ENCODE data around the gene KCNQ1.

The KCNQ1 gene

DNA sequence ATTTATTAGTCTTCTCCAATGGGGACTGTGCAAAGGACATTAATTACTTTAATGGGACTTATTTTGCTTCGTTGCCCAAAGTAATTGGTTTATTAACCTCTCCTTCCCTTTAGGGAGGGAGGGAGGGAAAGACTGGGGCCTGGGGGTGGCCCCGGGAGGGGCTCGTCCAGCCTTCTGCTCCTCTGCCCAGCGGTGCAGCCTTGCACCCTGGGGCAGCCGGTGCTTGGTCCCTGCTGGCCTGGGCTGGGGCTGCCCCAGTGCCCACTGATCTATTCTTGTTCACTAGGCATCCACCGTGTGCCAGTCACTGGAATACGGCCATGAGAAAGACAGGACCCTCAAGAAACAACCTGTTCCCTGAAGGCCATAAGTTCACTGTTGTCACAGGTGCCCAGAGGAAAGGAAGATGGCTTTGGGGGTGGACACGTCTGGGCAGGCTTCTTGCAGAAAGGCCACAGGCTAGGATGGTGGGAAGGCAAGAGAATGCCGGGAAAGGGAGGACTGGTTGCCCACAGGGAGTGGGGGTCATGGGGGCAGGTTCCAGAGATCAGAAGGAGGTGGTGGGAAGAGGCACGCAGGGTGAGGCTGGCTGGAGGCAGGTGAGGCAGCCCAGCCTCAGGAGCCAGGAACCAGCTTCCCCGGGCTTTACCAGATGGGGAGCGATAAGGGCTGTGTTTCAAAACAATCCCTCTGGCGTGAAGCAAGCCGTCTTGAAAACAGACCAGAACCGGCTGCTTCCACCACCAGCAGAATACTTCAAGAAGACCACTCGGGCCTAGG, 302.6 kb downstream of the KCNQ1 start:
- DNase-seq (ENCODE audit: low read depth in 2 of 2), result no peak

DNA sequence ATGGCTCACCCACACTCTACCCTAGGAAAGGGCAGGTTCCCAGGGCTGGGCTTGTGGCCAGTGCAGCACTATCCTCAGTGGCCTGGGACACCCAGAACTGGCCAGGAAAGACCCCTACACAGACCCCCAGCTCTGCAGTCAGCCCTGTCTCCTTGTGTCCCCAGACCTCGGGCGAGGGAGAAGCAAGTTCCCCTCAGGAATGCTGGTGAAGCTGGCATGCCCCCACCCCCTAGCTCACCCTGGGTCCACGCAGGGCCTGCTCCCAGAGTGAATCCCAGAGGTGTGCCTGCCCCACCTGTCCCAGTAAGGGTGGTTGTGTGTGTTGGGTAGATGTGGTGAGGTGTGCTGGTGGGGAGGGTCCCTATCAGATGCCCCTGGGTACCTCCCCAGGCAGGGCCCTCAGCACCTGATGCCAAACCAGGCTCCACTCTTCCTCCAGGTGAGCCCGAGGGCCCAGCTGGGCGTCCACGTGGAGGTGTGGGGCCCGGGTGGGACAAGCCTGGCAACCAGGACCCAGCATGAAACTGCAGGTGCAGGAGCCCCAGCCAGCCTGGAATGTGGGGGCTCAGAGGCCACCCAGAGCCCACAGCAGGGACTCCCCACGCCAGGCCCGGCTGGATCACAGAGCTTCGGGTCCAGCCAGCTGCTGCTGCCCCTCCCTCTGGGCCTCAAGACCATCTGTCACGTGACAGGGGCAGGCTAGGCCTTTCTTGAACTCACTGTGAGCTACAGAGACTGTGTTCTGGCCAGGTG, 303.4 kb downstream of the KCNQ1 start:
- DNase-seq (ENCODE audit: low read depth in 2 of 2), result no peak

DNA sequence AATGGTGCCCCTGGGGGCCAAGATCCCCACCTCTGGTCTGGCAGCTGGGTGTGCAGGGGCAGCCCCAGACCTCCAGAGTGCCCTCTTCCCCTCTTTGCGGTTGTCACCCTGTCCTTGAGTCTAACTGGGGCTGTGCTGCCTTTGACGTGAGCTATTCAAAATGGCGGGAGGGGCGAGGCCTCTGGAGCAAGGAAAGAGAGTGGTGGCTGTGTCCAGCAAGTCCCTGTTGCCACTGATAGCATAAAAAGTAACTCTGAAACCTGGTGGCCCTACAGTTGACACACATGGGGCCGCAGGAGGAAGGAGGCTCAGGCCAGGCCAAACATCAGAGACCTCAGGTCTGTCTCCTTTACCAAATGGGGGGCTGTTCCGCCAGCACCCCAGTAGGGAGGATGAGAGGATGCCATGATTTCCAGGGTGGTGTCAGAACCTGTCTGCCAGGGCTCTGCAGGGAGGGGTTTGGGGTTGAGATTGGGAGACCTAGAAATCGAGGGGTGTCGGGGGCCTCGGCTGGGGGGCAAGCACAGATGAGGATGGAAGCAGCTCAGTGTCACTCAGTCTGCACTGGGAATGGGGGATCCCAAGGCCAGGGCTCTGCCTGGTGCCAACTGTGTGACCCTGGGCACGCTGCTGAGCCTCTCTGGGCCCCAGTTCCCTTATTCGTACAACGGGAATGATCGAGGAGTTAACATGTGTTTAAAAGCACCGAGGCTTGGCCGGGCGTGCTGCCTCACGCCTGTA, 304.2 kb downstream of the KCNQ1 start:
- no peak for DNase-seq (ENCODE audit: low read depth in 2 of 2)

DNA sequence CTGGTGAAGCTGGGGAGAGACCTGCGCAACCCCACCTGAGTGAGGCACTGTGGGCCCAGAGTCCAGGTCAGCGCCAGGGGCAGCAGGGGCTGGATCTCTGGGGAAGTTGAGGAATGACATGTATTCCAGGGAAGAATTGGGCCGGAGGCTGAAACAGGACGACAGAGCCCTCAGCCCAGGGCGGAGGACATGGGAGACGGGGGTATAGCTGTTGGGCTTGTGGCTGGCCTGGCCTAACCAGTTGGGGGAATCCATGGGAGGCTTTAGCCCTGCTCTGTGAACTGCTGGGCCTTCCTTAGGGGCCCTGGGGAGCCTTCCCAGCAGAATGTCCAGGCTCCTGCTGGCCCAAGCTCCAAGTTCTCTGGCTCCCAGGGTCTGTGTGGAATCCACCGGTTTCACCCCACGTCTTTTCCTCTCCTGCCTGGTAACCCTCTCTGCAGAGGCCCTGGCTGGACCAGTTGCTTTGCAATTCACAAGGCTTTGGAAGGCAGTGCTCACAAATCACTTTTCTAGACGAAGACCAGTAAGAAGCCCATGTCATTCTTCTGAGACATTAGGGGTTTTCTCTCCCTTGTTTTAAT, 305.4 kb downstream of the KCNQ1 start:
- no peak for DNase-seq (ENCODE audit: low read depth in 2 of 2)

DNA sequence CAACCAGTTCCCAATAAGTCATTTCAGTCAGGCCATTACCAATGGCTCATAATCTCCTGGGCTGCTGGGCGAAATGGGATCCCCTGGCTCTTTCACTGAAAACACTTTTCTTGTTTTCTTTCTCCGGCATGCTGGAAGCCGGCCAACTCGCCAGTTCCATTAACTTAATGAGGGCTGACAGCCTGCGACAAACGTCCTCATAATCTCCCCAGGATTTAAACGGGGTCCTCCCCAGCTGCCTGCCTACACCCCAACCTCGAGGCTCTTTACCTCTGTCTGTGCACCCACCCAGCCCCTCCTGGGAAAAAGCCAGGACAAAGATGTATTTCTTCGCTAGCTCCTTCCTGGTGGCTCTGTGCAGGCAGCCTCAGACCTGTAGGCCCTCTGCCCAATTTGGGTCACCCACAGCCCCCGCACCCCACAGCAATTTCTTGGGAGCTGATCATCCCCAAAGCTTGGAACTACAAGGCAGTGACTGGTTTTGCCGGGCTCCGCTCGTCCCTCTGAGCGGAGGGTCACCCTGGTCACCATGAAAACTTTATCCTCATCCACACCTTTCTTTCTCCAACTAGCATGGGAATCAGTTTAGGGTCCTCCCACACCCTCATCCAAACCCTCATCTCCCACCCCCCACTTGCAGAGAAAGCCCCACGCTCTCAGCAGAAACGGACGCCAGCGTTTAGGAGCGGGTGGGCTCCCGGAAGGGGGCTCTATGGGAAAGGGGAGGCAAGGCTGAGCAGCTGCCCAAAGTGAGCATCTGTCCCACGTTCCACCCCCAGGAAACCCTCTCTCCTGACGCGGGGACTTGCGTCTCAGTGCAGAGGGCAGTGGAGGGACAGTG, 306.1 kb downstream of the KCNQ1 start:
- no peak for DNase-seq (ENCODE audit: low read depth in 2 of 2)

DNA sequence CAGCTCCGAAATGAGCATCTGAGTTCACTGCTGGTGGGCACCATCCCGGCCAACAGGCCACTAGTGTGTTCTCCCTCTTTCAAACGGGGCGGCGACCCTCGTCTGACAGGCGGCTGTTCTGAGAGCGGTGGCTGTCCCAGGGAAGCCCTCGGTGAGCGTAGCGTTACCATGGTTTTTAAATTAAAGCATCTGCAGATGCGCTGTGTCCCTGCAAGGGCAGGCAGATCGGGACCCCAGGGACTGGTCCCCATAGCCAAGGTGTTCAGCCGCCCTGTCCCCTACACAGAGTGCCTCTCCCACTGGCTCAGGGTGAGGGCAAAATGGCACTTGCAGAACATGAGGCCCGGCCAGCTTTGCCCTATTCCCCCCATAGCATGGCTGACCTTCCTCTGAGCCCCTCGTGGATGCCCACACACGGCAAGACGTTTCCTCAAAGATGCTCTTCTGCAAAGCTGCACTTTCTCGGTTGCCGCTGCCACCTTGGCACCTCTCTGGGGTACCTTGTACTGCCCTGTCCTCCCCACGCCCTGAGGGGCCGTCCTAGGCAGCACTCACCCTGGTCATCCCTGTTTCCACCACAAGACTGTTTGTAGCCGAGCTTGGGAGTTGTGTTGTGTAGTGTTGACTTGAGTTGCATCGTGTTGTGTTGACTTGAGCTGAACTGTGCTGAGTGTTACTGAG, 306.9 kb downstream of the KCNQ1 start:
- no peak for DNase-seq (ENCODE audit: low read depth in 2 of 2)

DNA sequence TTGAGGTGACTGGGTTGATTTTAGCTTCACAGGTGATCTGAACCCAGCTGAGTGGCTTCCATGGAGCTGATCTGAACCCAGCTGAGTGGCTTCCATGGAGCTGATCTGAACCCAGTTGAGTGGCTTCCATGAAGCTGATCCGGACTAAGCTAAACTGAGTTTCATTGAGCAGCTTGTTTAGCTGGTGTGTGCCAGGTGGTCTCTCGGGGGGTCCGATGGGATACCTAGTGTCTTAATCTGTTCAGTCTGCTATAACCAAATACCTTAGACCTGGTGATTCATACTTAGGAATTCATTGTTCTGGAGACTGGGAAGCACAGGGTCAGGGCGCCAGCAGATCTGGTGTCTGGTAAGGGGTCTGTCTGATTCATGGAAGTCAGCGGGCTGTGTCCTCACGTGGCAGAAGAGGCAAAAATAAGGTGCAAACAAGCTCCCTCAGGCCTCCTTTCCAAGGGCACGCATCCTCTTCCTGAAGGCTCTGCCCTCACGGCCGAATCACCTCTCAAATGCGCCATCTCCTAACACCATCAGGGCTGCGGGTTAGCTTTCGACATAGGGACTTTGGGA, 307.5 kb downstream of the KCNQ1 start:
- peak in 1 of 2 experiments; percentile 12 for DNase-seq (ENCODE audit: low read depth in 2 of 2)

DNA sequence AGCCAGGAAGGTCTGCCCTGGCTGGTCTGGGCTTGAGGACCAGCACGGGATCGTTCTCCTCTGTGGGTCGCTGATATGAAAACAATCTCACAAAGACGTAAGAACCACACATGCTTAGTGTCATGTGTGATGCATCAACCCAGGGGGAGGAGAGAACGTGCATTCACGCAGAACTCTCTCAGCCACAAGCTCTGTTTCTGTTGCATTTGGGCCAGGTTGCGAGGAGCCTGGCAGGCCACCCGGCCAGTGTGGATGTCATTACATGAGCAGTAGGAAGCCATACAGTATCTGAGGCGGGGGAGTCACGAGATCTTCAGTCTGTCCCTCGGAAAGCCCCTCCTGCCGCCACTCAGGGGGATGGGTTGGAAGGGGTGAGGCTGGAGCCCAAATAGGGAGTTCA, 308.1 kb downstream of the KCNQ1 start:
- no peak for DNase-seq (ENCODE audit: low read depth in 2 of 2)

DNA sequence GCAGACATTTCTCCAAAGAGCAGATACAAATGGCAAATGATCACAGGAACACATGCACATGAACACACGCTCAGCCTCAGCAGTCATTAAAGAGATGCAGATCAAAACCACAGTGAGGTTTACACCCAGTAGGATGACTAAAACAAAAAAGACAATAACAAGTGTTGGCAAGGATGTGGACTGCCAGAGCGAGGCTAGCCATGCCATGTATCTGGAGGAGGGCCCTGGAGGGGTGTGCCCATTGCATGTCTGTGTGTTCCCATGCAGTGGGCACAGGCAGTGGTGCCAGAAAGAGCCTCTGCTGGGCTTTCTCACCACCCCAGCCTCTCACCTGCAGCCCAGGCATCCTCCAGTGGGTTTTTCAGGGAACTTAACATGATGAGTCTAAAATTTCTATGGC, 309.2 kb downstream of the KCNQ1 start:
- no peak for DNase-seq (ENCODE audit: low read depth in 2 of 2)

DNA sequence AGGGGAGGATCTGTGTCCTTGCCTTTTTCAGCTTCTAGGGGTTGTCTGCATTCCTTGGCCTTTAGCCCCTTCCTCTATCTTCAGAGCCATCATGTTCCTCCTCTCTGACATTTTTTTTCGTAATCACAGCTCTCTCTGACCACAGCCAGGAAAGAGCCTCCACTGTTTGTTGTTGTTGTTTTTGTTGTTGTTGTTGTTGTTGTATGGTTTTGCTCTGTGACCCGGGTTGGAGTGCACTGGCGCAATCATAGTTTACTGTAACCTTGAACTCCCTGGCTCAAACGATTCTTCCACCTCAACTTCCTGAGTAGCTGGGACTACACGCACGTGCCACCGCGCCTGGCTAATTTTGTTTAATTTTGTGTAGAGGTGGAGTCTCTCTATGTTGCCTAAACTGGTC, 310.3 kb downstream of the KCNQ1 start:
- no peak for DNase-seq (ENCODE audit: low read depth in 2 of 2)

DNA sequence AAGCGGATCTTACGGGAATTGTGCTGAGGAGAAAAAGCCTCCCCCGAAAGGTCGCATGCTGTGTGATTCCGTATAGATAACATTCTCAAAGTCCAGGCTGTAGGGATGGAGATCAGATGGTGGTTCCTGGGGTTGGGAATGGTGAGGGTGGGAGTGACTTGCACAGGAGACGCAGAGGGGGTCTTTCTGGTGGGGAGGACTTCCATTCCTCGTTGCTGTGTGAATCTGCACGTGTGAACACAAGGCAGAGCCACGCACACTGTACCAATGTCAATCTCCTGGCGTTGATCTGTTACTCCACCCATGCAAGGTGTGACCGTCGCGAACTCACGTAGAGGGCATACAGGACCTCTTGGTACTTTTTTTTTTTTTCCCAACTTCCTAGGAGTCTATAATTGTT, 313.9 kb downstream of the KCNQ1 start:
- DNase-seq (ENCODE audit: low read depth in 2 of 2), result no peak

DNA sequence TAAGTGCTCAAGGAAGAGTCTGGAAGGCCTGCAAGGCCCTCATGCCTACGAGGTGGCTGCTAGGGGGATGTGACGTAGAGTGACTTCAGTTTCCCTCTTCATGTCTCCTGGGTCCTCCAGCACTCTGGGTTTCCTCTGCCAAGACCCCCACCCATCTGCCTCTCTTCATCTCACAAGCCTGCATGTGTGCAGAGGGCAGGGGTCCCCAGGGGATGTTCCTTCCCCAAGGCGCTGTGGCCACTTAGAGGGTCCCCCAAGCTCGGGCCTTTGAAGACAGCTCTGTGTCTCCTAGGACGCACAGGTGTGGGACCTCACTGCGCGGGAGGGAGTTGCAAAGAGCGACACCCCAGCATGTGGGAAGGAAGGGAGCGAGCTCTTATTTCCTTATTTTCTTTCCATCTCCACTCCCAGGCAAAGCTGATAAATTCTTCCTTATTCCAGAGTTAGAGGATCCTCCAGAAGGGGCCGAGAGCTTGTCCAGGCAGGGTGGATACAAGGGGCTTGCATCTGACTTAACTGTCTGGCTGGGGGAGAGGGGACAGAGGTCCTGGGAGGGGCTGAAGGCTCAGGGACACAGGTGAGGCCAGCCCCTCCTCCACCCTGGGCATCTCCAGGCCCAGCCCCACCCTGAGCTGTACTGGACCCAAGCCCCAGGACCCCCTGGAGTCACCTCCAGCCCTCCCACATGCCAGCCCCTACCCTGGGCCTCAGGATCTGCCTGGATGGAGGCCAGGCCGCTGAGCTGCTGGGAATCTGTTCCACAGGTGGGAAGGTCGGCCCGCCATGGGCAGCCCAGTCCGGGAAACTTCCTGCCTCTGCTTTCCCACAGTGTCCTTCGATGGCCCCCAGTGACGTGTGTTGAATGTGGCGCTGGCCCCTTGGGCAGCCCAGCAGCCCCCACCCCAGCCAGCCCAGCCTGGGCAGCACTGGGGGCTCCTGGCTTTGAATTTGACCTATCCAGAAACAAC, 314.7 kb downstream of the KCNQ1 start:
- no peak for DNase-seq (ENCODE audit: low read depth in 2 of 2)

DNA sequence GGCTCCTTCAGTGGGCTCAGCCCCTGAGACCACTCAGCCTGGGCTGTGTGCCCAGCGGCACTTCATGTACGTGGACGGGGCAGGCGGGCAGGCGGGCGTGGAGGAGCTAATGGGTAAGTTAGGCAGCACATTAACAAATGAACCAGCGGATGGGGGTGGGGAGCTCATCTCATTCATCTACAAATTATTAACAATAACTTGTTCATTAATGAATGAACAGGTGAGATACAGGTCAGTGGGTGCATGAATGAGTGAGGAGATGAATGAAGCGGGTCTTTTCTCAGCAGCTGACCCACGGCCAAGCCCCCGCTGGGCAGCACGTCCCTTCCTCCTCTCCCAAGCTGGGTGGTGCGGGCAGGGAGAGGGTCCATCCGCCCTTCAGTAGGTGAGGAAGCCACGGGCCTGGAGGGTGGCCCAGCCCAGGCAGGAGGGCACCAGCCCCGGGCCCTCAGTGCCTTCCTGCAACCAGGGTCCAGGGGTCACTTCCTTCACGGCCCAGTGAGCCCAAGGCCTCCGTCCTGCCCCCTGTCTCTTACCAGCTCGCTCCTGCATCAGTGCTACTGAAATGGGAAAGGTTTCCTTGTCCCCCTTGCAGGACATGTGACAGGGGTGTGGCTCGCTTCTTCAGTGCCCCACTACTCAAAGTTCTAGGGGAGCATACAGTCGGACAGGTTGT, 315.5 kb downstream of the KCNQ1 start:
- DNase-seq (ENCODE audit: low read depth in 2 of 2), result no peak

DNA sequence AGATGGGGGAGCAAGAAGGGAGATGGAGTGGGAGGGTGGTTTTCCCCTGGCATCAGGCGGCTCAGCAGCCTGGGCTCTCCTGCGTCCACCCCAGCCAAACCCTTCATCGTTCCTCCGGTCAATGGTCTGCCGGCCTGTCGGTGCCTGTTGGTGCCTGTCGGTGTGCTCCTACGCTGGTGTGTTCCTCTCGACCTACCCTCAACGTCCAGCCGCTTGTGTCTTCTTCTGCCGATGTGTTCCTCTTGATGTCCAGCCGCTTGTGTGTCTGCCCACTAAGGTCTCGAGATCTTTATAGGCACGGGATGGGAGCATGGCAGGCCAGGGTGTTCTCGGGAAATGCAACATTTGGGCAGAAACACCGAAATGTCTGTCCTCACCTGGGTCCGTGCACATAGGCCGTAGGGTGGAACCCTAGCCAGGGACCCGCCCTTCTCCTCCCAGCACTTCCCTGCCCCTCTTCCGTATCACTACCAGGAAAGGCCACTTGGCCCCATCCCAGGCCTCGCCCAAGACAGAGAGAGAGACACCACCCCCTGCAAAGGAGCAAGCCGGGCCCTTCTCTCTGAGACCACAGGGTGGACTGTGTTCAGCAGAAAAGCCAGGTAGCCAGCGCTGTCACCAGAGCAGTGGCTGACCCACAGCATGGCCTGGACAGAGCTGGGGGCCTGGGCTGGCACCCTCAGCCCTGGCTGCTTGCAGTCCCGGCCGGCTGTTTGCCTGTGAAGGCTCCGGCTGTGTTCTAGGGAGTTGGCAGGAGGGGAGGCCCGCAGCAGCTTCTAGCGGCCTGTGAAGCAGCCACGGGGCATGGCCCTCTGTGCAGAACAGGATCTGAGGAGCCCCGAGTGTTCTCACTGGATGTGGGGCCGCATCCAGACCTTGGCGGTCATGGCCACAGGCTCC, 316.6 kb downstream of the KCNQ1 start:
- DNase-seq (ENCODE audit: low read depth in 2 of 2), result no peak

DNA sequence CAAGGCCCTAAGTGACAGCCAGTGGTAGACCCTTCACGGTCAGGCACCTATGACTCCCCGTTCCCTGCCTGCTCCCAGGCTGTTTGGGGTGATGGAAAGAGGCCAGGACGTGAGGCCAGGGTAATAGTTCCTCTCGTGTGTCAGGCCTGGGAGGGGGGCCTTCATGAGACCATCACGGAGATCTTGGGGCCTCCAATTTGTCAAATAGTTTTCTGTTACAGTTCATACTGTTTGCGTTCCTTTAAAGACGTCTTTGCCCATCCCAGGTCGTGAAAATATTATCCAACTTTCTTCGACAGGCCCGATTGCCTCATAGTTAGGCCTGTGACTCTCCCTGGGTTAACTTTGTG, 317.2 kb downstream of the KCNQ1 start:
- no peak for DNase-seq (ENCODE audit: low read depth in 2 of 2)

DNA sequence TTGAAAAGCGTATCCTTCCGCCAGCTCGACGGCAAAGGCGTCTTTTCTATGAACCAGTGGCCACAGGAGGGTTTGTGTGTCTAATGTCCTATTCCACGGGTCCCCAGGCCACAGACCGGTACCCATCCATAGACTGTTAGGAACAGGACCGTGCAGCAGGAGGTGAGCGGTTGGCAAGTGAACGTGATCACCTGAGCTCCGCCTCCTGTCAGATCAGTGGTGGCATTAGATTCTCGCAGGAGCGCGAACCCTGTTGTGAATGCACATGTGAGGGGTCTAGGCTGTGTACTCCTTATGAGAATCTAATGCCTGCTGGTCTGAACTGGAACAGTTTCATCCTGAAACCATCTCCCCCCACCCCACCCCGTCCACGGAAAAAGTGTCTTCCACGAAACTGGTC, 317.6 kb downstream of the KCNQ1 start:
- DNase-seq (ENCODE audit: low read depth in 2 of 2), result no peak

DNA sequence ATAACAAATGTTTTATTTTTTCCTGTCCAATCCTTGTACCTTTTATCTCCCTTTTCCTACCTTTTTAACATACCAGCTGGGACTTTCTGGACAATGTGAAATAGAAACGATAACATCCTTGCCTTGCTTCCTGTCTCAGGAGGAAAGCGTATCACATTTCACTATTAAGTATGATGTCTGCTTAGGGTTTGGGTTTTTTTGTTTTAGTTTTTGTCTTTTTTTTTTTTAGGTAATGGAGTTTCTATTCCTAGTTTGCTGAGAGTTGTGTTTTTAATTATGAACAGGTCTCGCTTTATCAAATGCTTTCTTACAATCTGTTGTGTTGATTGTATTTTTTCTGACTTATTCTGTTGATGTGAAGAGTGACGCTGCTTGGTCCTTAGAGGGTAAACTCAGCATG, 319.2 kb downstream of the KCNQ1 start:
- no peak for DNase-seq (ENCODE audit: low read depth in 2 of 2)

DNA sequence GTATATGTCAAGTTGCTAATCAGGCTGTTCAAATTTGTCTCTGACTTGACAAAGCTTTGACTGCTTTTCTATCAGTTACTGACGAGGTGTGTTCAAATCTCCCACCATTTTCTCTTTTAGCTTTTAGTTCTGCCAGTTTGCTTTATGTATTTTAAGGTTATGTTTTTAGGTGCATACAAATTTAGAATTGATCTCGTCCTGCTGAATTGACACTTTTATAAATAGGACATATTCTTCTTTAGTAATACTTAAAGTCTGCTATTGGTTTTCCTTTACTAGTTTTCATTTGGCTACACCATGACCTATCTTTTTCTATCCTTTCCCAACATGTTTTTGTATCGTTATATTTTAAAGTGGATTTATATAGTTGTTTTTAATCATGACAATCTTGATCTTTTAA, 320.7 kb downstream of the KCNQ1 start:
- no peak for DNase-seq (ENCODE audit: low read depth in 2 of 2)
